Loucy (cell line): ENCODE data around the gene BPIFA1.

Experiments used
- CTCF ChIP-seq: fragments of 200-600 bp; sonication (generic); conservative IDR thresholded peaks from 2 replicates; pipeline ENCODE4 v1.5.1; 2014; ENCODE audit warnings: mild to moderate bottlenecking, antibody characterized with exemption, low read length
- EZH2phosphoT487 ChIP-seq: fragments of 200-600 bp; IDR thresholded peaks from 2 replicates; pipeline ENCODE4 v1.6.1; 2018; ENCODE audit warnings: antibody characterized with exemption, mild to moderate bottlenecking, moderate library complexity, borderline replicate concordance

- no peak; the same call in 1 of the 2 replicates for TF ChIP-seq CTCF
- TF ChIP-seq EZH2phosphoT487, result no peak
These were observed 2.5 kb upstream of the BPIFA1 start for GRCh38 chr20:33233129-33233774.
